ENCODE data around the gene SPIN4.

GRCh38 chrX:63400340-63400739 is 49.2 kb upstream of the SPIN4 start:
- TF ChIP-seq CTCF (IDR thresholded peaks at IDR 0.05 in 8 of 11, conservative IDR thresholded peaks at IDR 0.05 in 3 of 11) (no peak), POLR2AphosphoS5 (IDR thresholded peaks at IDR 0.05) (no peak), POLR2A (IDR thresholded peaks at IDR 0.05) (no peak)
